Putamen (tissue), 1 donor: ENCODE data around the gene MAGI1.
"Not testable (repeated sequence)": the region's sequence is repeated elsewhere in the genome, so short reads cannot be mapped to it uniquely, and the experiment has no call there.

Experiments used
- DNase-seq: peaks from one replicate; pipeline ENCODE4 v3.0.0-alpha.2; 2016; ENCODE audit warnings: low spot score

Gene MAGI1

DNA sequence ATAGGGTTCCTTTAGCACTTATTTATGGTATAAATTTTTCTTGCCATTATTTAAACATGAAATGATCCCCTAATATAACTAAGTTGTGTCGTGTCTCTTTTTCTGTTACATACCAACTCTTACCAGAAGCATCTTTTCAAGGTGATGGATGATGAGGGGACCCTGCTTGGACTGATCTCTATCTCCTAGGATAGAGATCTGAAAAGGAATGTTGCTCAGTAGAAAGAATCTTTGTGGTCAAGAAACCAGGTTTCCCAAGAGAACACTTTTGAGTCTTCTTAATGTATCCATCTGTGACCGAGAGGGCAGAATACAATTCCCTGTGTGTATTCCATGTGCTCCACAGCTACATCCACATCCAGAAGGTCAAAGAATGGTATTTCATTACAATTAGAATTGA lies 409.7 kb downstream of the MAGI1 start:
- DNase-seq, result no peak

DNA sequence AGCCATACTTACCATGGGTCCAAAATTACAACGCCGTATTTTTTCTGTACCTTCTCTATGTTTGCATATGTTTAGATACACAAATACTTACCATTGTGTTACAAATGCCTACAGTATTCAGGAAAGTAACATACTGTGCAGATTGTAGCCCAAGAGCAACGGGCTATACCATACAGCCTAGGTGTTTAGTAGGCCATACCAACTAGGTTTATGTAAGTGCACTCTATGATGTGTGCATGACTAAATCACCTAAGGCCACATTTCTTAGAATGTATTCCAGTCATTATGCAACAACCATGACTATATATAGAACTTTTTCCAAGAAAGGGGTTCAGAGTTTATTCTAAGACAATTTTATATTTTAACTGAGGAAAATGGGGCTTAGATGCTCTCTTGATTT lies 411.7 kb downstream of the MAGI1 start:
- DNase-seq, result no peak

DNA sequence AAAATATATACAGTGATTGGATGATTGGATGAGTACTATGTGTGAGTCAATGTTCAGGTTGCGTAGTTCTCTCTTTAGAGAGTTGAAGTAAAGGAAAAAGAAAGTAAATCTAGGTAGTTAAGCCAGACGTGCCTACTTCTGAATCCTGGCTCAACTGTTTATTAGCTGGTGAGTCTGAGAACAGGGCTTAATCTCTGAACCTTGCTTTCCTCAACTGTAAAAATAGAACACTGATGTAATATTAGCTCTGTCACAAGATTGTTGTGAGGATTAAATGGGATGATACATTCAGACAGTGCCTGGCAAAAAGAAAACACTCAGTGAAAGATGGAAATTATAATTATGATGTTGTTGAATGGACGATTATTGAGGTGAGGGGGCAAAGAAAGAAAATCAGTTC lies 413.4 kb downstream of the MAGI1 start:
- no peak for DNase-seq

DNA sequence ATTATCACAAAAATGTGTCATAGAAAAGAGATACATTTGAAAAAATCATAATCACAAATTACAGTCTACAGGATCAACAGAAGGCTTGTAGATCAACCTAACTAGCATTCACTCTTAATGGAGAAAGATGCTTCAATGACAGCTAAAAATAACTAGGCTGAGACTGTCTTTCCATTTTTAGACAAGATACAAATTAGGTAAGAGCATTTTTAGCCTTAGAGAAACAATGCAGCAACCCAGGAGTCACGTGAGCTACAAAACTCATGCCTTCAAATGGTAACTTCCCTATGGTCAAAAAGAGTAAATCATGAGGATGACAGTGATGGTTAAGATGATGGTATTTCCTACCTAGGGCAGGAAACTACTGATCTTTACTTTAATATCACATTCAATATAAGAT lies 415.4 kb downstream of the MAGI1 start:
- DNase-seq, result no peak

DNA sequence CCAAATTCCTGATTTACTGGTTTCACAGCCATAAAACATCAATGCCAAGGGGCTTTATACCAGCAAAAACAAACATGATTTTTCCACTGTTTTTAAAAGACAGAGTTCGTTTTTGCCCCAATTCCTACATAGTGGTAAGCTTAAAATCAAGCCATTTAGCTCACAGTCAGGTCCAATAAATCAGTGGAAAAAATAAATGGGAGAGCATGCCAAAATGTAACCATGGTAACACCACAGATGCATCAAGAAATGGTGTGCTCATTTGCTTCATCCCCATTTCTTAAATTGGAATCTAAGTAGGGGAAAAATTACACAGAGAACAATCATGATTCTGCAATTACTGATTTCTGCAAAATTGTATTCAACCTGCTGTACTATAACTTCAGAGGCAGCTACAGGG lies 418.8 kb downstream of the MAGI1 start:
- no peak for DNase-seq

DNA sequence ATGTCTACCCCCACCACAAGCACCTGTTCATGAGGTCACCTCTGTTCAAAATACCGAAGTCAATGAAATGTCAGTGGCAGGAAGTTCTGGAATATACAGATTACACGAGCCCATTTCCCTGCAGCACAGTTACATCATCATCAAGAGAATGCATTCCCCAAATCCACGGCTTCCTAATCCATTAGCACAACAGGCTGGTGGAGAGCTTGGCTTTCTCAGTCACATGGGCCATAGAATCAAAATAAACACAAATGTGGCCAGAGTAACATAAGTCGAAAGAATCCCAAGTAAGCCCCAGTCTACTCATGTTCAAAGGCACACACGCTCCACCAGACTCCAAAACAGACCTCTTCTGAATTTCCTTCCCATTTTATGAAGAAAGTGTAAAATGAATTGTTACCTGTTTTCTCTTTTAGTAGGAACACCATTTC lies 419.3 kb downstream of the MAGI1 start:
- peak; percentile 58 for DNase-seq

DNA sequence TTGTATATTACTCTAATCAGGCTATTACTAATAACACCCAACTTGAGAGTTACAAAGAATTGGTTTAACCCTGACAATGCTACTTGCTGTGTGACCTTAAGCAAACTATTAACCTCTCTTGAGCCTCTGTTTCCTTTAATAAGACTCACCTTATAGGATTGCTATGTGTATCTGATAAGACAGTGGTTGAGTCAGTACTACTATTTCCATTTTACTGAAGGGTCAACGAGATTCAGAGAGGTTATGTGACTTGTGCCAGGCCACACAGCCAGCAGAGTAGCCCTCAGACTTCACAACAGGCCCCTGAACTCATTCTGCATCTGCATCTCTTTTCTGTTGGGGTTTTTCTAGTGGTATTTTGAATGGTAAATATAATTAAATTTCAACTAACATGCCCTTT lies 420.1 kb downstream of the MAGI1 start:
- no peak for DNase-seq

DNA sequence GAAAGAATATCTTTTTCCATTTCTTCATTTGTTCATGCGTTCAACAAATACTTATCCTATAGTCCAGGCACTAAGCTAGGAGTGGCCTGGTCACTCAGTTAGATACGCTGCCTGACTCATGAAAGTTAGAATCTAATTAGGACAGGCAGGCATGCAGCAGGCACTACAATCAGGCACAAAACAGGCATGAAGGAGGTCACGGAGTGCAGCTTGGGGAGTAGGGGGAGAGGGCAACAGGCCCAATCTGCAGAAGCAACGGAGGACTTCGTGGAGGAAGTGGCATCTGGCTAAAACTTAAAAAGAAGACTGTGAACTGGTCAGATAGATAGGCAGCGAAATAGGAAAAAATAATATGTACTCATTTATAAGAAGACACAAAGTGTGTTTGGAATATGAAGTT lies 420.9 kb downstream of the MAGI1 start:
- DNase-seq, result no peak

DNA sequence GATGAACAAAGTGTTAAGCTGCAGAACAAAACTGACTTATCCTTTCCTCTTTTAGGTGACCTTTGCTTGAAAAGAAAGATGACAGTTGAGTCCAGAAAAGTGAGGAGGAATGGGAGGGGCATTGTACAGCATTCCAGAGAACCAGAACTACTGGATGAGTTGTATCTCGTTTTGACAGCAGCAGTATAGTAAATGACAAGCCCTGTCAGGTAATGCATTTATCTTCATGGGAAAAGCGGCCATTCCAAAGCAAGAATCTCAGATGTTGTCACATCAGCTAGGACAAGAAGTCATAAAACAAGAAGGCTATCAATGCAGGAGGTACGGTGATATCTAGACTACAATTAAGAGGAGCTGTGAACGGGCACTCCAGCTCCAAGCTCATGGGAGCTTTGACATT lies 421.5 kb downstream of the MAGI1 start:
- DNase-seq, result no peak

DNA sequence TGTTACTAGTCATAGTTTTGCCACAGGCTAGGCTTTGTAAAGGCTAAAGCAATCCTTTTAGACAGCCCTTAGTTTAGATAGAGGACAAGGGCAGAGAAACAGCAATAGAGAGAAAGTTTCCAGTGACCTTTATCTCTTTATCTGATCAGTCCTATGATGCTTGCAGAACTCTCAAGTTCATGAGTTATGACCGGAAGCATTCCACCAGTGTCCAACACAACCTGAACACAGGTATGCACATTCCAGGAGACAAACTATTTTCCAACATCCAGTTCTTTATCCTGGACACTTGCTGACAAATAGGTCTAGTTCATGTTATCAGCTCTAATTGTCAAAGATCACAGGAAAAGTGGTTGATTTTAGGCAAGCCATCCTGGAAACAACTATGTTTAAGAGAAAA lies 422.2 kb downstream of the MAGI1 start:
- no peak for DNase-seq

DNA sequence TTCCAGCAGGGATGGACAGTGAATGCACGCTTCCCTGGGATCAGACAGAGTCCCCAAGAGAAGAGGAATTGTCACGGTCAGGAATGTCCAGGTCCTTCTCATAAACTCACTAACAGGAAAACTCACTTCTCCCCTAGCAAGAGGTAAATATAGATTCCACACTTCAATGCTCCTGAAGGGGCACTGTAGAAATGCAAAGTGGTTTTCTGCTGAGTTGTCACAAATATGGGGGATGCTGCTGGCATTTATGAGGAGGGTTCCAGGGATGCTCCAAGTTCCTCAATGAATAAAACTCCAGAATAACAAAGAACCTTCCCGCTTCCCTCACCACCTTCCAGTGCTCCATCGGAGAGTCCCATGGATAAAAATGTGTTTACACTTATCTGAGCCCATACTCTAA lies 423.4 kb downstream of the MAGI1 start:
- no peak for DNase-seq

DNA sequence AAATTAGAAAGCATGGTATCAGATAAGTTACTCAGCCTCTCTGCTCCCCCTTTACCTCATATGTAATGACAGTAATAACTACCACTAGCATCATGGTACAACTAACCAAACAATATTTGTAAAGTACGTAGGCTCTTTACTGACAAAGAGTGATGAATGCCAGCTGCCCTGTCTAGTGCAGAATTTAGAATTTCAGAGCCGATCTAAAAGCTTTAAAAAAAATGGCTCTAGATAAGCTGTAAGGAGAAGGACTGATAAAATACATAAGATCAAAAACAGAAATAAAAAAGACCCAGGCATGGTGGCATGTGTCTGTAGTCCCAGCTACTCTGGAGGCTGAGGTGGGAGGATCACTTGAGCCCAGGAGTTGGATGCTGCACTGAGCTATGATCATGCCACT lies 424.1 kb downstream of the MAGI1 start:
- DNase-seq, result no peak

DNA sequence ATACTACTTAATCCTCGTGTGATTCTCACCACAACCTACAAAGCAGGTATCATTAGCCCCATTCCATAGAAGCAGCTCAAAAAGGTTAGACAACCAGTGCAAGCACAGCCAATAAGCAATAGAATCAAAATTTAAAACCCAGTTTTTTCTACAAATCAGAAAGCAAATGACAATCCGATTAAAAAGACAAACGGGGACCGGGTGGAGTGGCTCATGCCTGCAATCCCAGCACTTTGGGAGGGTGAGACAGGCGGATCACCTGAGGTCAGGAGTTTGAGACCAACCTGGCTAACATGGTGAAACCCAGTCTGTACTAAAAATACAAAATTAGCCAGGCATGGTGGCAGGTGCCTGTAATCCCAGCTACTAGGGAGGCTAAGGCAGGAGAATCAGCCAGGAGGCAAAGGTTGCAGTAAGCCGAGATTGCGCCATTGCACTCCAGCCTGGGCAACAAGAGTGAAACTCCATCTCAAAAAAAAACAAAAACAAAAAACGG lies 430.7 kb downstream of the MAGI1 start:
- DNase-seq, result not testable (repeated sequence)

DNA sequence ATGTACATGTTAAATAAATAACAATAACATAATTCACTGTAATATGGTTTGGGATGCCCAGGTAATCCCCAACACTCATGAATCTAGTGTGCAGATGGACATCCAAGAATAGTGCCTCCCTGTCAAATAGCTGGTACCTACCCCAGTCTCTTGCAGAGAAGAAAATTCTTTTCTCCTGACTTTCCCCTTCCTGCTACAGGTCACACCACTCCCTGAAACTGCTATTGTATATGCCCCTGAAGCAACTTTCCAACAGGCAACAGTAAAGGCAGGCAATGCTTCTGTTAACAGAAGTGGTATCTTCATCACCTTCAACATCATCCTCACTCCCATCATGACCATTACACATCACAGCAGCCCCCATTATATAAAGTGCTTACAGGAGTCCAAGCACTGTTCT lies 431.6 kb downstream of the MAGI1 start:
- DNase-seq, result no peak

DNA sequence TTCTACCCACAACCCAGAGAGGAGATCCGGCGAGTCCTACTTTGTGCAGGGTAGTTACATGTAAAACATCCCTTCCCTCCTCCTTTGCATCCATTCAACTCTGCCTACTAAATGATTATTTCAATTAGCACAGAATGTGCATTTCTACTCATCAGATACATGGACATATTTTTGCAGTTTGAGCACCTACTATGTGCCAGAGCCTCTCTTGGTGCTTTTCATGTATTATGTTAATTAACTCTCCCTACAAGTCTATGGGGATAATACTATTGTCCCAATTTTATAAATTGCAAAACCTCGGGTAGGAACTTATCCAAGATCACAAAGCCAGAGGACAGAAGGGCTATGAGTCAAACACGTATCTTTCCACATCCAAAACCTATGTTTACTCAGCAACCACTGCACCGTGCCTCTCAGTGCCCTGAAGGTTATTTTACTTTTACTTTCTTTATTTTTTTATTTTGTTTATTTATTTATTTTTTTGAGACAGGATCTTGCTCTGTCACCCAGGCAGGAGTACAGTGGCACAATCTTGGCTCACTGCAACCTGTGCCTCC lies 432.8 kb downstream of the MAGI1 start:
- DNase-seq, result no peak

DNA sequence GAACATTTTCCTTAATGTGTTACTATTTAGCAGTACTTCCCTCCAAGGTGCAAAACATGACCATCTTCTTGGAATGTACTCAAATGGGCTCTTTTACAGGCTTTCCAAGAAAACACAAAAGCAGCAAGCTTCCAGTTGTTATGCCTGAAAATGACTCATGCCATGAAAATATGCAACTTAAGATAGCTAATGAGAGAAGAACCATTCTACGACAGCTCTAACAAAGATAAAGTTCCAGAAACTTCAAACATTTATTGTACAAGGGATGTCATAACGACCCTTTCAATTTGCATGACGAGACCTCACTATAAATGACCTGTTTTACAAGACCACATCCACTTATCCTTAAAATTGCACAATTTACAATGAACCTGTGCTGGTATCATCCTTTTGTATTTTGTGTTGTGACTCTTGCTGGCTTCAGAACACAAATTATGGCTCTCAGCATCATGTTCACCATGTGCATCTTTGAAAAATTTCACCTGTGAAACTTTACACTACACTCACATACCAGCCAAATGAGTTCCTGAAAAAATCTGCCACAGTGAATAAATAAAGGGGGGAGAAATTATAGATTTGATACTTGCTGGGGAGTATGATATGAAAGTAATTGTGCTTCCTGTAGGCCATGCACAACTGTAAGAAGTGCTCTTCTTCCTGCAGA lies 433.7 kb downstream of the MAGI1 start:
- no peak for DNase-seq

DNA sequence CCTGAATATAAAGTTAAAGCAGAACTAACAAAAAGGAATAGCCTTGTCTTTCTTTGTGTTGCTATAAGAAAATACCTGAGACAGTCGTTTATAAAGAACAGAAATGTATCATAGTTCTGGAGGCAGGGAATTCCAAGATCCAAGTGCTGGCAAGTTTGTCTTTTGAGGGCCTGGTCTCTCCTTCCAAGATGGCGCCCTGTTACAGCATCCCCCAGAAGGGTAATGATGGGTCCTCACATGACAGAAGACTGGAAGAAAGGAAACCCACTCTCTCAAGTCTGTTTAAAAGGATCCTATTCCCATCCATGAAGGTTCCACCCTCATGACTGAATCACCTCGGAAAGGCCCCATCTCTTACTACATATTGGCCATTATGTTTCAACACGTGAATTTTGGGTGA lies 435.1 kb downstream of the MAGI1 start:
- no peak for DNase-seq

DNA sequence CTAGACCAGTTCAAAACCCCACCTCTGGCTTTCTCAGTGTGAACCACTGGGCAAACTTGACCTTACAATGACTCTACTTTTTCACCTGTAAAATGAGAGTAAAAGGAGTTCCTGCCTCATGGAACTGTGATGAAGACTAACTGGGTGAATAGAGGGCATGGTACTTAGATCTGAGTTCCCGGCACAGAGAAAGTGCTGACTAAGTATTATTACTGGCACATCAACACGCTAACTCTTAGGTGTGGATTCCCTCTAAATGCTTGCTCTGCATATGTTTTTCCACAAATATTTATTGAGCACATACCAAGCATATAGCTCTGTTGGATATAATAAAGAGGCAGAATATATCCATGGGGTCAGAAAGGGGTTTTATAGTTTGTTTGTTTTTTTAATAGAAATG lies 437.8 kb downstream of the MAGI1 start:
- DNase-seq, result no peak

DNA sequence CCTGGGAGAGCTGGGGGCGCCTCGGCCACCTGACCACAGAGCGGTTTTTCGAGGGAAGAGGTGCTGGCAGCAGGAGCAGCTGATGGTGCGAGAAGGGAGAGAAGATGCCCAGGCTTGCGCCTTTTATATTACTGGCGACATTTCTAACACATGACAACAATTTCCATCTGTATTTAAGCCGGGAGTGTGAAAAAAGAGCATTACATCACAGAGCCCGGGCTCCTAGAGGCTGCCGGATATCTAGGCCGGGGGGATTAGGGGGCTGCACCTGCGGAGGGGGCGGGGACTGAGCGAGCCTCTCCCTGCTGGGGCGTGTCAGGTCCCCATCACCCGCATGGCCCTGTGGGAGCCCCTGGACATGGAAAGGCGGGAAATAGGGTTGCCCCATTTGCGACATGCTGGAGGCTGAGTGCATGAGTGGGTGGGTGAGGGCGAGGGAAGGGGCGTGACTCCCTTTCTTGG lies 440.7 kb downstream of the MAGI1 start:
- no peak for DNase-seq

DNA sequence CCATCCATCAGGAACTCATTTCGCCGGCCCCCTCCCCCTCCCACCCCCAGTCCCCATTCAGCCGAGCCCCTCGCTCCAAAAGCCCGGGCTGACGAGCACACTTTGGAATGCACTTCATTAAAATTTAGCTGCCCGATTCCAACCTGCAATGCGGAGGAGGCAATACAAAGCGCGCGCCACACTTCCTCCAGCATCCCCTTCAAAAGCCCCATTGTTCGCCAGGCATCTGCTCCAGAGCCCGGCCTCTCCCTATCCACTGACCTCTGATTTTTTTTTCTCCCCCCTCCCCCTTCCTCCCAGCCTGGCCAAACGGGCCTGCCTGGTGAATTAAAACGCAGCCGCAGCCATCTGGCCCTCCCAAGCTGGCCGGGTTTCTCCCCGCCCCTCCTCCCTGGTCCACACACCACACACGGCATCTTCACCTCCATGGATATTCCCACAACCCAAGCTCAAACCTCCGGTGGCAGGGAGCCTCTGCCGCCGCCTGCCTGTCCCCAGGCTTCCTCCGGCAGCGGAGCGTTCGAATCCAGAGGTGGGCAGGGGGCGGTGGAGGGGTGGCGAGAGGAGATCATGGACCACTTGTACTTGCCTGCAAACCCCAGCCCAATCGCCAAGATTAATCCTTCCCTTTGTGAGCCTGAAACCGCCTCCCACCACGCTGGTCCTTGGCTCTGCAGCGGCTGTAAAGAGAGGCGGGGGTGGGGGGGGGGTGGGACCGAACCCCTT lies 441.3 kb downstream of the MAGI1 start:
- DNase-seq, result peak; percentile 90

DNA sequence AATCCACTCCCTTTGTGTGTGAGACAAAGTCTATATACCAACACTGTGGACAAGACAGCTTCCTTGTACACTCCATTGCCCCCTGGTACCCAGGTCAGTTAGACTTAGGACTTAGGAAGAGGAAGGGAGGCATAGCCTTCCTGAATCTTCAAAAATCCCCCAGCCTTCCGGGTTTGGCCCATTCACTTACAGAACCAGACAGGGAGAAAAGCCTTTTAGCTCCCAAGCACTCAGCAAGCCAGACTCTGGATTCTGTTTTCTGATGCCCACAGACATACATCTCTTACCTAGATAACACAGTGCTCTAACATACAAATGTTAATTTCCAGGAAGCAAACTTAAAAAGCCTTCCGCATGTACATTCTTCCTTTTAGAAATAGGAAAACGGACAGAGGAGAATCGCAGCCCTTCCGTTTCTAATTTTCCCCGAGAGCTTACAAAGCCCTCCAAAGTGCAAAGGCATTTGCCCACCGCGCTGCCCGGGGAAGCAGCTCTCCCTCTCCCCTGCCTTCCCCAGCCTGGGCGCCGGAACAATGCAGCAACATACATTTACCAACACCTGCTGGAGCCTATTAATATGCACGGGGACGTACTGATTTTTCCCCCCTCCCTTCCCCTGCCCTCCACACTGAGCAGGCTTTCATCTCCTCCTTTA lies 442.0 kb downstream of the MAGI1 start:
- DNase-seq, result peak; percentile 50

DNA sequence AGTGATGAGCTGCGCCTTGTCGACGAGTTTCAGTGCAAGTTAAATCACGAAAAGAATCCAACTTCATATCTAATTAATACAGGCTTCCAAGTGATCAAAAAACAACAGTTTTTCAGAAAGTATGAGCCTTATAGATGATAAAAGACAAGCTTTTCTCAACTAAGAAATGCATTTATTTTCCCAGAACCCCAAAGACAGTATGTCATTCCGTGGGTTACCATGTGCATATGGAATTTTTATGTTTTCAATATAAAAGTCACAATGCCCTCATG lies 442.8 kb downstream of the MAGI1 start:
- no peak for DNase-seq
